Osteocyte (in vitro differentiated cells): ENCODE results near the gene FBLIM1. TPM values are rescaled to one million over a fixed set of nuclear protein-coding genes. Genes with fewer than 3 reads are reported as not detected.

ENCODE experiments used
- DNase-seq: peaks from one replicate; pipeline ENCODE4 v3.0.0; 2021; ENCODE audit warnings: mixed read lengths; ENCODE audit not compliant: unreplicated experiment; ENCODE audit errors: extremely low spot score
- H3K27ac Mint-ChIP-seq: one replicate; pipeline ENCODE4 v1.8.0; 2021; ENCODE audit warnings: mild to moderate bottlenecking, mixed read lengths; ENCODE audit not compliant: unreplicated experiment
- H3K27me3 Mint-ChIP-seq: one replicate; pipeline ENCODE4 v1.8.0; 2021; ENCODE audit warnings: mixed read lengths; ENCODE audit not compliant: unreplicated experiment
- H3K36me3 Mint-ChIP-seq: one replicate; pipeline ENCODE4 v1.8.0; 2021; ENCODE audit warnings: mixed read lengths; ENCODE audit not compliant: unreplicated experiment
- H3K4me1 Mint-ChIP-seq: one replicate; pipeline ENCODE4 v1.8.0; 2021; ENCODE audit warnings: mixed read lengths; ENCODE audit not compliant: unreplicated experiment
- H3K4me3 Mint-ChIP-seq: one replicate; pipeline ENCODE4 v1.8.0; 2021; ENCODE audit warnings: mild to moderate bottlenecking, moderate library complexity, mixed read lengths; ENCODE audit not compliant: unreplicated experiment
- H3K9me3 Mint-ChIP-seq: one replicate; pipeline ENCODE4 v1.8.0; 2021; ENCODE audit warnings: mixed read lengths; ENCODE audit not compliant: unreplicated experiment
- total RNA-seq: library from RNA; stranded (reverse); gene quantifications from 2 replicates; pipeline ENCODE4 v1.2.1, GENCODE V29; 2021
- TF ChIP-seq, protein P1 (sequence below): fragments of 200-600 bp; sonication (generic); IDR thresholded peaks from 2 replicates; pipeline ENCODE4 v1.5.0; 2021; ENCODE audit warnings: antibody characterized with exemption, mild to moderate bottlenecking, moderate library complexity

The FBLIM1 gene
- total RNA-seq, 1 donor from 2014 or later: 149 TPM

GRCh38 chr1:15757575-15758342 lies 836 bp upstream of the FBLIM1 start:
- TF ChIP-seq, protein P1, sequence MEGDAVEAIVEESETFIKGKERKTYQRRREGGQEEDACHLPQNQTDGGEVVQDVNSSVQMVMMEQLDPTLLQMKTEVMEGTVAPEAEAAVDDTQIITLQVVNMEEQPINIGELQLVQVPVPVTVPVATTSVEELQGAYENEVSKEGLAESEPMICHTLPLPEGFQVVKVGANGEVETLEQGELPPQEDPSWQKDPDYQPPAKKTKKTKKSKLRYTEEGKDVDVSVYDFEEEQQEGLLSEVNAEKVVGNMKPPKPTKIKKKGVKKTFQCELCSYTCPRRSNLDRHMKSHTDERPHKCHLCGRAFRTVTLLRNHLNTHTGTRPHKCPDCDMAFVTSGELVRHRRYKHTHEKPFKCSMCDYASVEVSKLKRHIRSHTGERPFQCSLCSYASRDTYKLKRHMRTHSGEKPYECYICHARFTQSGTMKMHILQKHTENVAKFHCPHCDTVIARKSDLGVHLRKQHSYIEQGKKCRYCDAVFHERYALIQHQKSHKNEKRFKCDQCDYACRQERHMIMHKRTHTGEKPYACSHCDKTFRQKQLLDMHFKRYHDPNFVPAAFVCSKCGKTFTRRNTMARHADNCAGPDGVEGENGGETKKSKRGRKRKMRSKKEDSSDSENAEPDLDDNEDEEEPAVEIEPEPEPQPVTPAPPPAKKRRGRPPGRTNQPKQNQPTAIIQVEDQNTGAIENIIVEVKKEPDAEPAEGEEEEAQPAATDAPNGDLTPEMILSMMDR: no peak
- DNase-seq: no peak
- Mint-ChIP-seq H3K27ac (peak overlapping the region; percentile 87), H3K4me1 (peaks cover 52% of the 10 kb centered on the region), H3K36me3 (peaks cover 3% of the 10 kb centered on the region), H3K27me3 (no peaks in the 10 kb centered on the region), H3K9me3 (no peaks in the 10 kb centered on the region), H3K4me3 (peak overlapping the region; percentile 79)

DNA sequence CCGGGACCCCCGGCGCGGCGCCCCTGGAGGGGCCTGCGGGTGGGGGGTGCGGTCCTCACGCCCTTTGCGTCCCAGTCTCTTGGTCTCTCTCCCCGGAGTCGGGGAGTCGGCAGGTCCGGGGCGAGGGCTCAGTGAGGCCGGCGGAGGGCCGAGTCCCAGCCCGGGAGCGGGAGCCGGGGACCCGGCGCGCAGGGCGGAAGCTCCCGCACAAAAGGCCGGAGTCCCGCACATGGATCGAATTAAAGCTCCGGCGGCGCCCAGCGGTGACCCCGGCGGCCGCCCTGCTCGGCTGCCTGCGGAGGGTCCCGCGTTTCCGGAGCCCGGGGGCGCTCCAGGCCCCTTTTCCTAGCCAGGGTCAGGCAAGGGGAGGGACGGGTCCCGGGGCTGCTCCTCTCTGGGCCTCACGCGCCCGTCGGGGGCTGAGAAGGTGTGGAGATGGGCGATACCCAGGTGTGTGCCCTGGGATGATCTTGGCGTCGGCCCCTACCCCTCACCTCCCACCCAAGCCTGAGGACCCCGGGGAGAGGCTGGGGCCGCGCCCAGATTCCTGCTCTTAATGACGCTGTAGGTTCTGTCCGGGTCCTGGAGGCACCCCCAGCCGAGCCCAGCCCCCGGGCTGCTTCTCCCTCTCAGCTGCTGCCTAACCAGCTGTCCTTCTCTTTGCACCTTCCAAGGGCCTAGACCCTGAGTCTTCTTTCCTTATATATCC lies 512 bp downstream of the FBLIM1 start:
- Mint-ChIP-seq H3K27ac (peak overlapping the region; percentile 95), H3K27me3 (no peaks in the 10 kb centered on the region), H3K36me3 (peaks cover 4% of the 10 kb centered on the region), H3K4me1 (peaks cover 57% of the 10 kb centered on the region), H3K9me3 (no peaks in the 10 kb centered on the region), H3K4me3 (peak overlapping the region; percentile 84)
- DNase-seq: no peak
- TF ChIP-seq, protein P1: no peak

- no peak for DNase-seq
- Mint-ChIP-seq H3K36me3 (peaks cover 14% of the 10 kb centered on the region), H3K27me3 (no peaks in the 10 kb centered on the region), H3K9me3 (no peaks in the 10 kb centered on the region), H3K4me1 (peaks cover 59% of the 10 kb centered on the region), H3K27ac (peak overlapping the region; percentile 95), H3K4me3 (peak overlapping the region; percentile 84)
- TF ChIP-seq, protein P1: no peak
Measured at GRCh38 chr1:15760520-15761211, 2.1 kb downstream of the FBLIM1 start.

GRCh38 chr1:15761366-15762128 lies 3.0 kb downstream of the FBLIM1 start:
- Mint-ChIP-seq H3K27me3 (no peaks in the 10 kb centered on the region), H3K4me3 (peak overlapping the region; percentile 84), H3K9me3 (no peaks in the 10 kb centered on the region), H3K27ac (peak overlapping the region; percentile 95), H3K36me3 (peaks cover 19% of the 10 kb centered on the region), H3K4me1 (peaks cover 55% of the 10 kb centered on the region)
- no peak for DNase-seq
- TF ChIP-seq, protein P1: no peak
